ENCODE measurements around the gene RC3H1.

DNA sequence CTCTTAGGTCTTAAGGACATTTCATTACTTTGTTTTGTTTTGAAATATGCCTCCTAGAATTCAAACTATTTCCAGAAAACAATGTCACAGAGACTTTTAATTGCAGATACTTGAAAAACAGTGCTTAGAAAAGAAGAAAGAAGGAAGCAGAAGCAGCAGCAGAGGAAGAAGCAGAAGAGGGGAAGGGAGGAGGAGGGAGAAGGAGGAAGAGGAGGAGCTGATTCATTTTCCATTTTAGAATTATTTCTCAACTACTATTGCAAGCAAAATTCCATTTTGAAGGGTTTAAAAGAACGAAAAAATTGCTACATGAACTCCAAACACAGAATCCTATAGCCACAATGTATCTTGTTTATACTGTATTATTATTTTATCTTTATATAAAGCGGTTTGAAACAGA, 13.9 kb downstream of the RC3H1 start:
- TF ChIP-seq, protein P1, sequence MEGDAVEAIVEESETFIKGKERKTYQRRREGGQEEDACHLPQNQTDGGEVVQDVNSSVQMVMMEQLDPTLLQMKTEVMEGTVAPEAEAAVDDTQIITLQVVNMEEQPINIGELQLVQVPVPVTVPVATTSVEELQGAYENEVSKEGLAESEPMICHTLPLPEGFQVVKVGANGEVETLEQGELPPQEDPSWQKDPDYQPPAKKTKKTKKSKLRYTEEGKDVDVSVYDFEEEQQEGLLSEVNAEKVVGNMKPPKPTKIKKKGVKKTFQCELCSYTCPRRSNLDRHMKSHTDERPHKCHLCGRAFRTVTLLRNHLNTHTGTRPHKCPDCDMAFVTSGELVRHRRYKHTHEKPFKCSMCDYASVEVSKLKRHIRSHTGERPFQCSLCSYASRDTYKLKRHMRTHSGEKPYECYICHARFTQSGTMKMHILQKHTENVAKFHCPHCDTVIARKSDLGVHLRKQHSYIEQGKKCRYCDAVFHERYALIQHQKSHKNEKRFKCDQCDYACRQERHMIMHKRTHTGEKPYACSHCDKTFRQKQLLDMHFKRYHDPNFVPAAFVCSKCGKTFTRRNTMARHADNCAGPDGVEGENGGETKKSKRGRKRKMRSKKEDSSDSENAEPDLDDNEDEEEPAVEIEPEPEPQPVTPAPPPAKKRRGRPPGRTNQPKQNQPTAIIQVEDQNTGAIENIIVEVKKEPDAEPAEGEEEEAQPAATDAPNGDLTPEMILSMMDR (conservative IDR thresholded peaks at IDR 0.05 in 1 of 2, IDR thresholded peaks at IDR 0.05 in 1 of 2; ENCODE audit: extremely low read depth in 1 of 2, insufficient read depth in 1 of 2, low read depth in 1 of 2, low read length in 2 of 2), result no peak
- no peak for TF ChIP-seq EZH2 (IDR thresholded peaks at IDR 0.05; ENCODE audit: borderline replicate concordance, low read length)

Data from mammary epithelial cell (primary cell).